ENCODE results near the gene STAMBPL1.
A peak's percentile ranks its signal among the peaks of the same experiment; 100 is the strongest.
"Not testable (repeated sequence)": the region's sequence is repeated elsewhere in the genome, so short reads cannot be mapped to it uniquely, and the experiment has no call there.

STAMBPL1 gene

DNA sequence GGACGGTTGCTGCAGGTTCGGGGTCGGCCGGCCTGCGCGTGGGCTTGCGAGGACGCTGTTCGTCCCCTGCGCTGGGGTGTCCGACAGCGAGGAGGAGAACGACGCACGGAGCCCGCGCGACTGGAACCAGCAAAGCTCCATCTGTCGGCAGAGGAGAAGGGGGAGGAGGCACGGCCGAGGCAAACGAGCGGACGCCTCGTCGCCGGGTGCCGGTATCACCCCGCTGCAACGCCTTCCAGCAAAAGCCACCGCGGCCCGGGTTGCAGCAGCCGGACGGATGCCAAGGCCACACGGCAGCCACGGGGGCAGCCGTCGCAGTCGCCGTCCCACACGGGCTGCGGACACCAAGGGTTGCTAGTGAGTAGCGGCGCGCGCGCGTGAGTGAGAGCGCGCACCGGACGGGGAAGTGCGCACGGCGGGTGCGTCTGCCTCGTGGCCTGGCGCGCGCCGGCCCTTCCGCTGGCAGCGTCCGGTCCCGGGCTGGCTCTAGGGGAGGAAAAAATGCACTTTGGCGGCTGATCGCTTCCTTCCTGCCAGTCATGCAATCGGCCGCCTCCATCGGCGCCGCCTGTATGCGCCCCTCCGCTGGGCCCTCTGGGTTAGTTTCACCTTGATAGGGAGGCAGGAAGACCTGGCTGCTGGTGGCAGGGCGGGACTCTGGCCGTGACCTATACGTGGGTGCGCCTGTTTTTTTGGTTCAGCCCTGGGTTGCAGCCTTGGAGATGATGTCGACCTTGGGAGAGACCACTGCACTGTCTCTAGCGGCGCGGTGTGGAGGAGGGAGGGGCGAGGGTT is 434 bp downstream of the STAMBPL1 start:
- peak overlapping the region; percentile 75 for H3K4me3 ChIP-seq (ENCODE audit: low read depth, low read length)
- TF ChIP-seq, protein P1, sequence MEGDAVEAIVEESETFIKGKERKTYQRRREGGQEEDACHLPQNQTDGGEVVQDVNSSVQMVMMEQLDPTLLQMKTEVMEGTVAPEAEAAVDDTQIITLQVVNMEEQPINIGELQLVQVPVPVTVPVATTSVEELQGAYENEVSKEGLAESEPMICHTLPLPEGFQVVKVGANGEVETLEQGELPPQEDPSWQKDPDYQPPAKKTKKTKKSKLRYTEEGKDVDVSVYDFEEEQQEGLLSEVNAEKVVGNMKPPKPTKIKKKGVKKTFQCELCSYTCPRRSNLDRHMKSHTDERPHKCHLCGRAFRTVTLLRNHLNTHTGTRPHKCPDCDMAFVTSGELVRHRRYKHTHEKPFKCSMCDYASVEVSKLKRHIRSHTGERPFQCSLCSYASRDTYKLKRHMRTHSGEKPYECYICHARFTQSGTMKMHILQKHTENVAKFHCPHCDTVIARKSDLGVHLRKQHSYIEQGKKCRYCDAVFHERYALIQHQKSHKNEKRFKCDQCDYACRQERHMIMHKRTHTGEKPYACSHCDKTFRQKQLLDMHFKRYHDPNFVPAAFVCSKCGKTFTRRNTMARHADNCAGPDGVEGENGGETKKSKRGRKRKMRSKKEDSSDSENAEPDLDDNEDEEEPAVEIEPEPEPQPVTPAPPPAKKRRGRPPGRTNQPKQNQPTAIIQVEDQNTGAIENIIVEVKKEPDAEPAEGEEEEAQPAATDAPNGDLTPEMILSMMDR (IDR thresholded peaks at IDR 0.05; ENCODE audit: low read depth, low read length) = peak; percentile 35
- peak; percentile 83 for DNase-seq (ENCODE audit: low read depth, low spot score)
- in situ Hi-C loops (cut with HindIII; ENCODE audit: low sequenced_read_pairs) = no loop called here

DNA sequence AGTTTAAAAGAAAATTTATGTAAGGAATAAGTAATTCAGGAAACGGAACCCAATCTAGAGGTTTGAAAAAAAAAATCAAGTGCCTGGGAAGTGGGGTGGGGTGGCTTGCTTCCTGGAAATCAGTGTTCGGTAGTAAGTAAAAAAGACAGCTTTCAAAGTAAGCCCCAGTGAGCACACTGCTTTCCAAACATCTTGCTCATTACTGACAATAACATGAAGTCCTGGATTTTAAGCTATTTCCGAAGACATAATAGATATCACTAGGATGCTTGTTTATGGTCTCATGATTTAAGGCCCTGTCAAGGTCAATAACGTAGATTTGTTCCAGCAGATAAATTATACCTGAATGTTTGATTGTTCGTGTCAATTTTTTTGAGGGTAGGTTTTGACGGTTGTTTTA is 1.3 kb downstream of the STAMBPL1 start:
- no peak for DNase-seq (ENCODE audit: low read depth, low spot score)
- peak overlapping the region; percentile 75 for H3K4me3 ChIP-seq (ENCODE audit: low read depth, low read length)
- in situ Hi-C loops (cut with HindIII; ENCODE audit: low sequenced_read_pairs) = no loop called here
- TF ChIP-seq, protein P1 (IDR thresholded peaks at IDR 0.05; ENCODE audit: low read depth, low read length) = no peak

DNA sequence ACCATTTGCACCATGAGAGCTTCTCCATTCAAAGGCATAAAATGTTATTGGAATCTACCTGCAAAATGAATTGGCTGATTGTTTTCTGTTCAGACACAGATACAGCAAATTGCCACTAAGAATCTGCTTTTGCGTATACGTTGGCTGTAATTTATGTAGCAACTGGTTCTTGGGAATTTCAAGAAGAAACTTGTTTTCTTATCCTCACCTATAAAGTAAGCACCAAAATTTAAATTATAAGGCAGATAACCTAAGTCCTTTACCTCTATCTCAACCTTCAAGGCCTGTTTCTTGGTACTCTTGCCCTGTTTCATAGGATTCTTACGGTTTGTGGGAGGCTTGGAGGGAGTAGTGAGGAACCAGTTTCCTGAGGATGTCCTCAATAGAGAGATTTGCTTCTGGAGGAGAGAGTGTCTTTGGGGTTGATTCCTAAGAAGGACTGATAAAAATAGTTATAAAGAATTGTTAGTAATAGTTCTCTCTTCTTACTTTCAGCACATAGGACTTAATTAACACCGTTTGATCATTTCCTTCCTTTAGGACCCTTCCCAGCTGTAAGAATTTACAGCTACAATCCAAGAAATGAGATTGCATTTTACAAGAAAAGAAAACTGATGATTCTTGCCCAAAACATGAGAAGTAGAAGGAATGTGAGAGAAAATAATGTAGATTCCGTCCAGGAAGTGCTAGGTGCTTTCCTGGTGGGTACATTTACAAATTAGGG is 2.0 kb downstream of the STAMBPL1 start:
- TF ChIP-seq, protein P1 (IDR thresholded peaks at IDR 0.05; ENCODE audit: low read depth, low read length) = no peak
- DNase-seq (ENCODE audit: low read depth, low spot score) = peak; percentile 37
- peak overlapping the region; percentile 4 for H3K4me3 ChIP-seq (ENCODE audit: low read depth, low read length)
- in situ Hi-C loops (cut with HindIII; ENCODE audit: low sequenced_read_pairs) = no loop called here

DNA sequence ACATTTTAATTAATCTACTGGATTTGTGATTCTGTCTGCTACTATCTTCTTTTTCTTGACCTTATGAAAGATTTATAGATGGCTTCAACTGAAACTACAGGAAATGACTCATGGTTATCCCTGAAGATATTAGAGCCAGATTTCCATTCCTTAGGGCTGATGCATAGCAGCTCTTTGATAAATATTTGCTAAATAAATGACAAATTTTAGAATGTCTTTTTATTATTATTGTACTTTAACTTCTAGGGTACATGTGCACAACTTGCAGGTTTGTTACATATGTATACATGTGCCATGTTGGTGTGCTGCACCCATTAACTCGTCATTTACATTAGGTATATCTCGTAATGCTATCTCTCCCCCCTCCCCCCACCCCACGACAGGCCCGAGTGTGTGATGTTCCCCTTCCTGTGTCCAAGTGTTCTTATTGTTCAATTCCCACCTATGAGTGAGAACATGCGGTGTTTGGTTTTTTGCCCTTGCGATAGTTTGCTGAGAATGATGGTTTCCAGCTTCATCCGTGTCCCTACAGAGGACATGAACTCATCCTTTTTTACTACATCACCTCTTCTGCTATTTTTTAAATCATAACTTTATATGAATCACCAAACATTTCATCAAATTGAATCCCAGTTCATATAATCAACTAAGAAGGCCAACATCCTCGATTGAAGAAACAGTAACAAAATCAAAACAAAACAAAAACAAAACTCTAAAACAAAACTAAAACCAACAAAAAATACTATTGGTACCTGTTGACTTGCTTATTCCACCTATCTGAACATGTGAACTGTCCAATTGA is 2.8 kb downstream of the STAMBPL1 start:
- DNase-seq (ENCODE audit: low read depth, low spot score) = peak; percentile 80
- in situ Hi-C loops (cut with HindIII; ENCODE audit: low sequenced_read_pairs); H3K4me3 ChIP-seq (ENCODE audit: low read depth, low read length): not testable (repeated sequence)

DNA sequence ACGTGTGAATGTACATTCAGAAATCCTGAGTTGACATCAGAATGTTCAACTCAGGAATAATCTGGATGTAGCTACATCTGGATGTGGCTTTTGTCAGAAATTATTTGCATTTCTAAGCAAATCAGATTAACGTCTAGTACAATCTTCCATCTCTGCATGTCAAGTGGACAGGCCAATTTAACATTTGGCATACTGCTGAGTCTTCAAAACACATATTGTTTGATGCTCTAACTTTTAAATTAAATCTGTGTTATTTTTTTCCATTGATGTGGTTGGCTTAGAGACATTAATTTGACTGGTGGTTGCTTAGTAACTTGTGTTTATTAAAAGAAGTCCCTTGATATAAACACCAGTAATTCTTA is 3.4 kb downstream of the STAMBPL1 start:
- H3K4me3 ChIP-seq (ENCODE audit: low read depth, low read length) = no peak overlapping the region
- TF ChIP-seq, protein P1 (IDR thresholded peaks at IDR 0.05; ENCODE audit: low read depth, low read length) = no peak
- in situ Hi-C loops (cut with HindIII; ENCODE audit: low sequenced_read_pairs) = no loop called here
- DNase-seq (ENCODE audit: low read depth, low spot score) = peak; percentile 36

DNA sequence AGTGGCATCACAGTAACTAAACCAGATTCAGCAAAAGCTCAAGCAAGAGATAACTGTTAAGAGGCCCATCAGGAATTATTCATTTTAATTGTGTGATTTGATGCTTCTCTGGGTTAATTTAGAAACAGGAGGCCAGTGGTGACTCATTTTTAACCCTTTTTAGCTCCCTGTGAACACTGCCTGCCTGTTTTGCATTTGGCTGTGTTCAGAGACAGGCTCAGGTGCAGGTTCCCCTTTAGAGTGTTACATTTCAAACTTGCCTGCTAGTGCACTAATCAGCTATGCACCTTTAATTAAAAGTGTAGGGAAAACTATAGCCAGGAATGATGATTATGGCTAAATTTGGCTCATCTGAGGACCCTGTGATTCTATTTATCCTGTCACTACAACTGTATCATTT is 6.5 kb downstream of the STAMBPL1 start:
- in situ Hi-C loops (cut with HindIII; ENCODE audit: low sequenced_read_pairs) = no loop called here
- TF ChIP-seq, protein P1 (IDR thresholded peaks at IDR 0.05; ENCODE audit: low read depth, low read length) = no peak
- no peak for DNase-seq (ENCODE audit: low read depth, low spot score)
- H3K4me3 ChIP-seq (ENCODE audit: low read depth, low read length) = no peak overlapping the region
